HG03103 (cell line): Measurements from ENCODE around the gene SMLR1.
"Not testable (repeated sequence)": the region's sequence is repeated elsewhere in the genome, so short reads cannot be mapped to it uniquely, and the experiment has no call there.

Experiments used
- ATAC-seq: cut with Tn5 transposase; IDR thresholded peaks from one replicate; pipeline ENCODE4 v1.9.1; 2021; ENCODE audit warnings: low read depth; ENCODE audit not compliant: unreplicated experiment

Gene SMLR1

DNA sequence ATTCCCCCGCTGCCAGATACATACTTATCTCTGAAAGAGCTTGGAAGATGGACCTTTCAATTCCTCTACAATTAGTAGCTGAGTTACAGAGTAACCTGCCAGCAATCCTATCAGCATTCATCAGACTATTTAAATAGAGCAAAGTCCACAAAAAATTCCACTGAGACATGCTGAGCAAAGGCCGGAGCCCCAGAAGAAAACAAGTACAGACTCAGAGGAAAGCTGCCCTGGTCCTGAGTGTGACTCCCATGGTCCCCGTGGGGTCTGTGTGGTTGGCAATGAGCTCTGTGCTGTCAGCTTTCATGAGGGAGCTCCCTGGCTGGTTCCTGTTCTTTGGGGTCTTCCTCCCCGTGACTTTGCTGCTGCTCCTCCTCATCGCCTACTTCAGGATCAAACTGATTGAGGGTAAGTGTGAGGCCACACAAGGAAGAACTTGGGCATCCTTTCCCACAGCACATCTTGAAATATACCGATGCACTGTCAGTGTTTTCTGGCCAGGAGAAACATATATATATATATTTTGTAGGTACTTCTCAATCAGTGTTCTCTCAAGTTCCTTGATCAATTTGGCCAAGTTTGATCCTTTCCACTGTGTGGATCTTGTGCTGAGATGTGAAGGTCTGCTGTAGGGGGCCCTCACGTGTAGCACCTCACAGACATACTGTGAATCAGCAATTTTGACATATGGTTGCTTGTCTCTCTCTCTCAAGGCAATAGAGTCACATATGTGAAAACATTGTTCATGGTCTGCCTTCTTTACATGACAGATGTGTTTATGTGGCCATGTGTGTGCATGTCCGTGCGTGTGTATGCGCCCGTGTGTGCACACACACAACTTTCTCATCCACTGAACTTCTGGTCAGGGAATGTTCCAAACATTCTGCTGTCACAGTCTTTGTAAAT, at the start of gene SMLR1:
SMLR1 (plus strand) TSS at position 160 of the 903 bp plus-strand sequence; CDS start at position 168, 8 bp downstream.
- ATAC-seq = no peak

DNA sequence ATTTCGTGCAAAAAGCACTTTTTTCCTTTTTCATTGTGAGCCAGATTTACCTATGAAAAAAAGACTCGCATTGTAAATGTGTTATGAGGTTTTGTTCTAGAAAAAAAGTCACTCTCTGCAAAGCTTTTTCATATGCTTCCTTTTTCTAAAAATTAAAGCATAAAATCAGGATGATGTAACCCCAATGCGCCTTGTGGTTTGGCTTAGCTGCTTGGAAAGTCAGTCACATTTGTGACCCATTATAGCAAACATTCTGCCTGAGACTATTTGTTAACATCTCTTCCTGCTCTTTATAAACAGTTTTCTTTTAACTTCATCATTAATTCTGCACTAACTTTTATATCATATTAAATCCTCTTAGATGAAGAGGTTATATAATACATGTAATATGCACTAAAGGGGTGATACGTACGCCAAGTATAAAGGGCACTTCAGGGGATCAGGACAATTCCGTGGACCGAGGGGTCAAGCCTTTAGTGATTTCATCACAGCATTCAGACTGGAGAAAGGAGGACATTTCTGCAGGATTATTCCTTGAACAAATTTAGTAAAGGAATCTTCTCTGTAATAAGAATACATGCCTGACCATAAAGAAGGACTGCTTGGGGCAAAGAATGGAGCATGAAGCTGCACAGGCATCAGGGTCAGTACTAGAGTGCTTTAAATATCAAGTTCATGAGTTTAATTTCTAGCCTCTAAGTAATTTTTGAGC, 48.1 kb upstream of the SMLR1 start:
- ATAC-seq = no peak

- no peak for ATAC-seq
These were observed 47.6 kb upstream of the SMLR1 start for GRCh38 chr6:130779658-130780033.

GRCh38 chr6:130780122-130780521, 47.1 kb upstream of the SMLR1 start:
- ATAC-seq = no peak

- ATAC-seq = no peak
These were observed 45.6 kb upstream of the SMLR1 start for GRCh38 chr6:130781557-130781956.

GRCh38 chr6:130783416-130784107, 43.6 kb upstream of the SMLR1 start:
- no peak for ATAC-seq

- no peak for ATAC-seq
These were observed 39.3 kb upstream of the SMLR1 start for GRCh38 chr6:130787726-130788500.

DNA sequence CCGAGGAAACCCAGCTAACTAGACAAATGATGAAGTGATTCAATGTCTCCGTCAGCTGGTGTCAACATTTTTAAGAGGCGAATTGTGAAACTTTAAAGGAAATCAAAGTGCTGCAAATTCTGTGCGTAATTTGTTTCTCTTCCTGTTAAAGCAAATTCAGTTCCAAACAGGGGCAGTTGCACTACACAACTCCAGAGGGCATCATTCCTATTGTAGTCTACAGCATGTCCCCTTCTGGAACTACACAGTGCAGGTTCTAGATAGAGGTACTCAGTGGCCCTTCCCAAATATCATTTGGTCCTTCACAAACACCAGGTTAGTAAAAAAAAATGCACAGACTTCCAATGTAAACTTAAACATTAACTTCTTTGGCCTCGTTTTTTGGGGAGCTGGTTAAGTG, 38.3 kb upstream of the SMLR1 start:
- no peak for ATAC-seq

DNA sequence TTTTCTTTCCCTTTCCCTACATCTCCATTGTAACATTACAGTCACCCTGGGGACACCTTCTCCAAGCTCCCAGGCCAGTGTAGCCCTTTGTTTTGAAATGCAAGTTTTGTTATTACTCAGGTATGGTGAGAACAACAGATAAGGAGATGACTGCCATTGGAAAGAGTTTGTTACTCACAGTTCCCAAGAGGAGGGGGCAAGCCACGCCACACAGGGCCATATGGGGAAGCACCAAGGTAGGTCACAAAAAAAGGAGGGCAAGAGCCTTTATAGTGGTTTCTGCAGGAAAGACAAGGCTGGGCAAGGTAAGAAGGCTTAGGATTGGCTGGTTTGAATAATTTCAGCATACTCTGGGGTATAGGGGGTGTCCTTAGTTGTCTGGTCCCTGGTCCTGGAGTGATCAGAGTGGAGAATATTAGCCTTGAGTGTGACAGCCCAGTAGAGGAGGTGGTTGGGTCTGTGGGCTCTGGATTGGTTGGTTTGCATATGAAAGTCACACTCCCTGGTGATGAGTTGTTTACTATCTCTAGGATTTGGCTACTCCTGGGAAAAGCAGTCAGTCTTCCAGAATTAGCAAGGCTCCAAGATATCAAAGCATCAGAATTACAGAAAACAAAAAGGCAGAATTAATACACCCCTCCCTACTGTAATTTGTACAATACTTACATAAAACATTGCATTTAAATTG, 33.1 kb upstream of the SMLR1 start:
- ATAC-seq = no peak

DNA sequence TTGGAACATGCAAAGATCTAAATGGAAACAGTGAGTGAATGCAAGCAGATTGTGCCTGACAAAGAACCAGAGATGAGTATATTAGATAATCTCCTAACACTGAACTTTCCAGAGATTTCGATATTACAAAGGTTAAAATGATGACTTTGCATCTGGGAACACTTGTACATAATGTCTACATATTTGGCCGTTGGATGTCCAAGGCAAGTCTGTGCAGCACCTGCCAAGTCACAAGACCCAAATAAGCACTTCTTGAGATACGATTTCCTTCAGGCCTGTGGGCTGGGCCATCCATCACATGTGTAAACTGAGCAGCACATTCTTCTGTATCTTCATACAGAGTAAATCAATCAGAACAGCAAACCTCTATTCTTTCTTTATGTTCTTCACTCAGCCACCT, 32.5 kb upstream of the SMLR1 start:
- no peak for ATAC-seq

DNA sequence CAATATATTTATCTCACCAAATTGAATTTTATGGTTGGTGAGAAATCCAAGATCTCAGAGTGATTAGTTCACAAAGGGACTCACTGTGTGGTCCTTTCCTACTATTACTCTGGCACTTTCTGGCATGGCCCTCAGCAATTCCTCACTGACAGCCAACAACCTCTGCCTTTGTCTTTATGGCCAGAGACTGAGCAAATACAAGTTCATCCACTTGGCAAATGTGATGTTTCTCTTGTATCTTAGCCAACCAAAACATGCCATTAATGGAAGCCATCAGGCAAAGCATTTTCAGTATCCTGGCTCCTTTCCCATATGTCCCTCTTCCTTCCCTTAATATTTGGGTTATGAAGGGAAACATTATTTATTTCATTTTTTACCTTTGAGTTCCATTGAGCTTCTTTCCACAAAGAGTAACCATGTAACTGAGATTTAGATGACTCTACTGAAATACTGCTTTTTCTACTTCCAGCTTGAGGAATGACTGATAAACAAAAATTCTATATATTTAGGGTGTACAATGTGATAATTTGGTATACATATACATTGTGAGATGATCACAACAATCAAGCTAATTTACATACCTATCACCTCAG, 30.8 kb upstream of the SMLR1 start:
- ATAC-seq = no peak

GRCh38 chr6:130797061-130797460, 30.1 kb upstream of the SMLR1 start:
- no peak for ATAC-seq

DNA sequence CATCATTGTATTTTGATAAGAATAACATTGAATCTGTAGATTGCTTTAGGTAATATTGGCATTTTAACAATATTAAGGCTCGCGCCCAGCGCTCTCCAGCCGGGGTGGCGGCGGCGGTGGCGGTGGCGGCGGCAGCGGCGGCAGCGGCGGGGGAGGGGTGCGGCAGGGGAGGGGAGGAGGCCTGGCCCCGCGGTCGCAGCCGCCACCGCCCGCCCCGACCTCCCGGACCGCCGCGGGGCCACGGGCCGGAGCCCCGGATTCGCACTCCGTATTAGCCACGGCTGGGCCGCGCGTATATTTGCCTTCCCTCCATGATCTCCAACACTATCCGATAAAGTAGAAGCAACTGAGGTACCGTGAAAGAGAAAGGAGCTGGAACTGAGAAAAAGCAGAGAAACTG, 25.8 kb upstream of the SMLR1 start:
- ATAC-seq = not testable (repeated sequence)

GRCh38 chr6:130810307-130811030, 16.7 kb upstream of the SMLR1 start:
- no peak for ATAC-seq

DNA sequence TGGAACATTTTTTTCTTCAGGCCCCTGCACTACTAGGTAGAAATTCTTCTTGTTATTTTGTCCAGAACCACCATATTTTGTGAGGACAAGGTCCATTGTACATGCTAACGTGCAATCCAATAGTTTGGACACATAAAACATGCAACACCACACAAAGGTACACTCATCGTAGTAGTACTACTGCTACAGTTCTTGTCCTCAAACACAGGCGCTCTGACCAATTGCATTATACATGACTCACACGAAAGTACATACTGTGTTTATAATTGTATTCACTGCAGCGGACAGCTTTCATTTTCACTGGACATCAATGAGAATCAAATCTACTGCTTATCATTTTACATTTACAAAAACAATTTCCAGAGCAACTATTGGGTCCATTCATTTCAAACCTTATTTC, 15.3 kb upstream of the SMLR1 start:
- no peak for ATAC-seq

DNA sequence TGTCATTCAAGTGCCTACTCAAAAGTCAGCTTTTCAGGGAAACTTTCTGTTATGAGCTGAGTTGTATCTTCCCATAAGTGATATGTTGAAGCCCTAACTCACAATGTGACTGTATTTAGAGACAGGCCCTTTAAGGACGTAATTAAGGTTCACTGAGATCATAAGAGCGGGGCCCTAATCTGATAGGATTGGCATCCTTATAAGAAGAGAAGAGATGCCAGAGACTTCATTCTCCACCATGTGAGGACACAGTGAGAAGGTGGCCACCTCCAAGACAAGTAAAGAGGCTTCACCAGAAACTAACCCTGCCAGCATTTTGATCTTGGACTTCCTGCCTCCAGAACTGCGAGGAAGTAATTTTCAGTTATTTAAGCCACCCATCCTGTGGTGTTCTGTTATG, 12.7 kb upstream of the SMLR1 start:
- ATAC-seq = no peak

GRCh38 chr6:130815200-130816071, 11.8 kb upstream of the SMLR1 start:
- no peak for ATAC-seq

- ATAC-seq = no peak
These were observed 4.5 kb upstream of the SMLR1 start for GRCh38 chr6:130822736-130823135.
